Liver (tissue), 3 donors: Measurements from ENCODE around the gene RREB1.

Experiments
- ATF3 ChIP-seq: IDR thresholded peaks from 2 replicates; pipeline ENCODE4 v1.6.1; 2016; ENCODE audit warnings: antibody characterized with exemption
- FOXA1 ChIP-seq: IDR thresholded peaks from 2 replicates; pipeline ENCODE4 v1.6.1; 2016; ENCODE audit warnings: antibody characterized with exemption
- GABPA ChIP-seq, 2 donors: IDR thresholded peaks in 1 of 2; conservative IDR thresholded peaks in 1 of 2; 2 replicates each; pipeline ENCODE4 v1.6.1; 2016; ENCODE audit warnings: antibody characterized with exemption in 2 of 2, mild to moderate bottlenecking in 1 of 2, moderate library complexity in 1 of 2
- JUND ChIP-seq, 2 donors: IDR thresholded peaks; 2 replicates each; pipeline ENCODE4 v1.6.1; 2016; ENCODE audit warnings: antibody characterized with exemption in 2 of 2
- MAX ChIP-seq: IDR thresholded peaks from 2 replicates; pipeline ENCODE4 v1.6.1; 2016; ENCODE audit warnings: antibody characterized with exemption
- RAD21 ChIP-seq, 2 donors: IDR thresholded peaks; 2 replicates each; pipeline ENCODE4 v1.6.1; 2016; ENCODE audit warnings: antibody characterized with exemption in 2 of 2, mild to moderate bottlenecking in 2 of 2
- REST ChIP-seq: IDR thresholded peaks from 2 replicates; pipeline ENCODE4 v1.6.1; 2016; ENCODE audit warnings: antibody characterized with exemption, mild to moderate bottlenecking
- RXRA ChIP-seq, 2 donors: IDR thresholded peaks; 2 replicates each; pipeline ENCODE4 v1.6.1; 2017 to 2018; ENCODE audit warnings: antibody characterized with exemption in 2 of 2, mild to moderate bottlenecking in 1 of 2
- TAF1 ChIP-seq: conservative IDR thresholded peaks from 2 replicates; pipeline ENCODE4 v1.6.1; 2016; ENCODE audit warnings: antibody characterized with exemption, mild to moderate bottlenecking
- ZBTB33 ChIP-seq: IDR thresholded peaks from 2 replicates; pipeline ENCODE4 v1.6.1; 2016; ENCODE audit warnings: antibody characterized with exemption
- TF ChIP-seq, protein P1 (sequence below): fragments of 150-350 bp; IDR thresholded peaks from 2 replicates; pipeline ENCODE4 v1.5.1; 2017; ENCODE audit warnings: improper control_type of control experiment, low read depth, low read length; ENCODE audit not compliant: missing input control
- donor health status: healthy.
- donor health status: healthy.

- TF ChIP-seq MAX (no peak), JUND (IDR thresholded peaks at IDR 0.05) (no peak), REST (no peak), RAD21 (IDR thresholded peaks at IDR 0.05) (no peak), GABPA (IDR thresholded peaks at IDR 0.05 in 1 of 2, conservative IDR thresholded peaks at IDR 0.05 in 1 of 2) (no peak), ATF3 (no peak), FOXA1 (no peak), ZBTB33 (no peak), TAF1 (no peak), RXRA (IDR thresholded peaks at IDR 0.05) (no peak)
- TF ChIP-seq, protein P1, sequence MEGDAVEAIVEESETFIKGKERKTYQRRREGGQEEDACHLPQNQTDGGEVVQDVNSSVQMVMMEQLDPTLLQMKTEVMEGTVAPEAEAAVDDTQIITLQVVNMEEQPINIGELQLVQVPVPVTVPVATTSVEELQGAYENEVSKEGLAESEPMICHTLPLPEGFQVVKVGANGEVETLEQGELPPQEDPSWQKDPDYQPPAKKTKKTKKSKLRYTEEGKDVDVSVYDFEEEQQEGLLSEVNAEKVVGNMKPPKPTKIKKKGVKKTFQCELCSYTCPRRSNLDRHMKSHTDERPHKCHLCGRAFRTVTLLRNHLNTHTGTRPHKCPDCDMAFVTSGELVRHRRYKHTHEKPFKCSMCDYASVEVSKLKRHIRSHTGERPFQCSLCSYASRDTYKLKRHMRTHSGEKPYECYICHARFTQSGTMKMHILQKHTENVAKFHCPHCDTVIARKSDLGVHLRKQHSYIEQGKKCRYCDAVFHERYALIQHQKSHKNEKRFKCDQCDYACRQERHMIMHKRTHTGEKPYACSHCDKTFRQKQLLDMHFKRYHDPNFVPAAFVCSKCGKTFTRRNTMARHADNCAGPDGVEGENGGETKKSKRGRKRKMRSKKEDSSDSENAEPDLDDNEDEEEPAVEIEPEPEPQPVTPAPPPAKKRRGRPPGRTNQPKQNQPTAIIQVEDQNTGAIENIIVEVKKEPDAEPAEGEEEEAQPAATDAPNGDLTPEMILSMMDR, result no peak
These were observed 29.7 kb downstream of the RREB1 start for GRCh38 chr6:7137335-7138045.
